H9 (cell line): ENCODE data around the gene CLOCK. TPM values are rescaled to one million over a fixed set of nuclear protein-coding genes. Genes with fewer than 3 reads are reported as not detected.

Experiments
- DNase-seq: peaks from one replicate; pipeline ENCODE4 v3.0.0-alpha.2; 2017
- H2AFZ ChIP-seq: one replicate; pipeline ENCODE4 v1.6.1; 2013; ENCODE audit warnings: mild to moderate bottlenecking, low read length, control low read depth, moderate library complexity
- H2AK5ac ChIP-seq: 2 replicates; pipeline ENCODE4 v1.6.1; 2013; ENCODE audit warnings: low read length, control low read depth, mixed read lengths; ENCODE audit not compliant: insufficient read length
- H2BK120ac ChIP-seq: one replicate; pipeline ENCODE4 v1.6.1; 2013; ENCODE audit warnings: low read depth, mild to moderate bottlenecking, low read length, control low read depth, inconsistent platforms; ENCODE audit not compliant: poor library complexity, severe bottlenecking
- H2BK12ac ChIP-seq: 2 replicates; pipeline ENCODE4 v1.6.1; 2013; ENCODE audit warnings: low read length, control low read depth, mixed read lengths, low read depth; ENCODE audit not compliant: insufficient read length
- H2BK15ac ChIP-seq: 2 replicates; pipeline ENCODE4 v1.6.1; 2013; ENCODE audit warnings: low read depth, low read length, control low read depth
- H2BK20ac ChIP-seq: one replicate; pipeline ENCODE4 v1.6.1; 2013; ENCODE audit warnings: low read depth, mild to moderate bottlenecking, low read length, control low read depth, inconsistent platforms; ENCODE audit not compliant: poor library complexity, severe bottlenecking
- H2BK5ac ChIP-seq: 2 replicates; pipeline ENCODE4 v1.6.1; 2013; ENCODE audit warnings: low read length, control low read depth, mixed read lengths; ENCODE audit not compliant: insufficient read length
- H3K14ac ChIP-seq: 2 replicates; pipeline ENCODE4 v1.6.1; 2013; ENCODE audit warnings: low read length, control low read depth; ENCODE audit not compliant: insufficient read depth
- H3K18ac ChIP-seq: 2 replicates; pipeline ENCODE4 v1.6.1; 2013; ENCODE audit warnings: low read depth, mild to moderate bottlenecking, mixed read lengths, low read length, control low read depth; ENCODE audit not compliant: insufficient read length
- H3K23ac ChIP-seq: 2 replicates; pipeline ENCODE4 v1.6.1; 2013; ENCODE audit warnings: low read length, control low read depth, mixed read lengths, low read depth; ENCODE audit not compliant: insufficient read length
- H3K23me2 ChIP-seq: 2 replicates; pipeline ENCODE4 v1.6.1; 2013; ENCODE audit warnings: low read depth, mild to moderate bottlenecking, mixed read lengths, low read length, control low read depth; ENCODE audit not compliant: insufficient read length, poor library complexity, severe bottlenecking
- H3K27ac ChIP-seq: 2 replicates; pipeline ENCODE4 v1.5.1; 2013; ENCODE audit warnings: low read length, control low read depth, mixed read lengths, low read depth; ENCODE audit not compliant: insufficient read length
- H3K27me3 ChIP-seq: 2 replicates; pipeline ENCODE4 v1.6.1; 2013; ENCODE audit warnings: low read length, control low read depth, inconsistent platforms; ENCODE audit not compliant: insufficient read depth
- H3K4ac ChIP-seq: 2 replicates; pipeline ENCODE4 v1.6.1; 2013; ENCODE audit warnings: low read depth, mild to moderate bottlenecking, control low read depth, inconsistent platforms, low read length, moderate library complexity
- H3K4me1 ChIP-seq: 2 replicates; pipeline ENCODE4 v1.6.1; 2013; ENCODE audit warnings: low read length, control low read depth, inconsistent platforms; ENCODE audit not compliant: insufficient read depth
- H3K4me2 ChIP-seq: 2 replicates; pipeline ENCODE4 v1.6.1; 2013; ENCODE audit warnings: low read length, control low read depth, mixed read lengths; ENCODE audit not compliant: insufficient read length, insufficient read depth
- H3K56ac ChIP-seq: 2 replicates; pipeline ENCODE4 v1.6.1; 2013; ENCODE audit warnings: low read depth, mild to moderate bottlenecking, mixed read lengths, low read length, control low read depth; ENCODE audit not compliant: insufficient read length
- H3K79me1 ChIP-seq: 2 replicates; pipeline ENCODE4 v1.6.1; 2013; ENCODE audit warnings: low read depth, mild to moderate bottlenecking, moderate library complexity, low read length, control low read depth, inconsistent platforms; ENCODE audit not compliant: insufficient read depth, poor library complexity, severe bottlenecking
- H3K79me2 ChIP-seq: 2 replicates; pipeline ENCODE4 v1.6.1; 2013; ENCODE audit warnings: low read length, control low read depth, inconsistent platforms; ENCODE audit not compliant: insufficient read depth
- H3K9ac ChIP-seq: 2 replicates; pipeline ENCODE4 v1.6.1; 2013; ENCODE audit warnings: low read length, control low read depth, mixed read lengths; ENCODE audit not compliant: insufficient read length; ENCODE audit errors: extremely low read depth
- H3K9me3 ChIP-seq: one replicate; pipeline ENCODE4 v1.6.1; 2013; ENCODE audit warnings: low read depth, low read length, inconsistent platforms; ENCODE audit not compliant: control insufficient read depth
- H3T11ph ChIP-seq: one replicate; pipeline ENCODE4 v1.6.1; 2013; ENCODE audit warnings: mild to moderate bottlenecking, low read length, control low read depth, inconsistent platforms
- H4K20me1 ChIP-seq: one replicate; pipeline ENCODE4 v1.6.1; 2013; ENCODE audit not compliant: control insufficient read depth, insufficient read length, insufficient read depth
- H4K5ac ChIP-seq: 2 replicates; pipeline ENCODE4 v1.6.1; 2013; ENCODE audit warnings: low read depth, mild to moderate bottlenecking, mixed read lengths, low read length, control low read depth; ENCODE audit not compliant: insufficient read length
- H4K8ac ChIP-seq: replicated peaks from 2 replicates; pipeline ENCODE4 v1.6.1; 2013; ENCODE audit warnings: low read length, control low read depth, mixed read lengths, low read depth; ENCODE audit not compliant: insufficient read length
- H4K91ac ChIP-seq: 2 replicates; pipeline ENCODE4 v1.6.1; 2013; ENCODE audit warnings: low read depth, mild to moderate bottlenecking, moderate library complexity, mixed read lengths, low read length, control low read depth; ENCODE audit not compliant: insufficient read length
- H3K27ac Mint-ChIP-seq, 3 experiments: 2 replicates in 2 of 3; 3 replicates in 1 of 3; pipeline ENCODE4 v1.8.0; 2020 to 2021; ENCODE audit warnings: mixed read lengths in 3 of 3, mild to moderate bottlenecking in 1 of 3, moderate library complexity in 1 of 3
- H3K27me3 Mint-ChIP-seq: 2 replicates; pipeline ENCODE4 v1.8.0; 2021; ENCODE audit warnings: low read depth, mild to moderate bottlenecking, moderate library complexity, mixed read lengths
- H3K36me3 Mint-ChIP-seq, 3 experiments: 2 replicates in 2 of 3; 3 replicates in 1 of 3; pipeline ENCODE4 v1.8.0; 2020 to 2021; ENCODE audit warnings: low read depth in 3 of 3, mixed read lengths in 3 of 3; ENCODE audit not compliant: insufficient read depth in 1 of 3
- H3K4me1 Mint-ChIP-seq, 2 experiments: 2 replicates each; pipeline ENCODE4 v1.8.0; 2020; ENCODE audit warnings: mixed read lengths in 2 of 2
- H3K4me3 Mint-ChIP-seq, 2 experiments: 2 replicates in 1 of 2; 3 replicates in 1 of 2; pipeline ENCODE4 v1.8.0; 2020 to 2021; ENCODE audit warnings: mild to moderate bottlenecking in 2 of 2, mixed read lengths in 2 of 2, moderate library complexity in 1 of 2
- H3K9me3 Mint-ChIP-seq, 2 experiments: 2 replicates in 1 of 2; 3 replicates in 1 of 2; pipeline ENCODE4 v1.8.0; 2020; ENCODE audit warnings: mild to moderate bottlenecking in 2 of 2, mixed read lengths in 2 of 2, moderate library complexity in 1 of 2
- CTCF ChIP-seq: fragments of 200-600 bp; sonication (generic); conservative IDR thresholded peaks from 3 replicates; pipeline ENCODE4 v1.8.0; 2021; ENCODE audit warnings: antibody characterized with exemption, mild to moderate bottlenecking
- WGBS: extraction: QIAGEN DNeasy Blood & Tissue Kit; methylation state at CpG from one replicate; pipeline ENCODE4 v1.1.7; 2013; ENCODE audit warnings: missing lambda C conversion rate, low lambda C conversion rate, mixed read lengths; ENCODE audit not compliant: insufficient read length; ENCODE audit errors: extremely low coverage; 5-methylcytosine and 5-hydroxymethylcytosine counted together
- total RNA-seq: library from RNA; stranded (reverse); gene quantifications from 2 replicates; pipeline ENCODE4 v1.2.1, GENCODE V29; 2021

The CLOCK gene
- total RNA-seq, 1 experiment from 2014 or later = 16.2 TPM

DNA sequence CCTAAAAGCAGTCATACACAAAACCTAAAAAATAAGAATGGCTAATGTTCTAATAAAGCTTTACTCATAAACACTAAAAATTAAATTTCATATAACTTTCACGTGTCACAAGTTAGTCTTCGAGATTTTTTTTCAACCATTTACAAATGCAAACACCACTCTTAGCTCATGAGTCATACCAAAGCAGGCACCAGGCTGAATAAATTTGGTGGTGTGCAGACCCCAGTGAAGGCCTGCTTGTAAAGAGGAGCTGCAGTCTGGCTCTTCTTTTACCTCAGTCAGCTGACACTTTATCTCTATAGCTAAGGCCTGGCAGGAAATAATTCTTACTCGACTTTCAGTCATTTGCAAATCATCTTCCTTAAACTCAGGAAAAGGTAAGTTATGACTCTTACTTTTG is 37.4 kb downstream of the CLOCK start:
- peaks cover 2% of the 10 kb centered on the region for H3K4me1 ChIP-seq
- H3K27ac ChIP-seq = no peak overlapping the region
- no peak overlapping the region for H4K5ac ChIP-seq
- DNase-seq = no peak
- H3K79me2 ChIP-seq = no peaks in the 10 kb centered on the region
- no peak overlapping the region for H2BK120ac ChIP-seq
- no peak overlapping the region for H3K4ac ChIP-seq
- H3K9me3 ChIP-seq = no peaks in the 10 kb centered on the region
- H2BK15ac ChIP-seq = no peak overlapping the region
- H2BK20ac ChIP-seq = no peak overlapping the region
- H3K4me3 Mint-ChIP-seq = no peak overlapping the region
- H4K91ac ChIP-seq = no peak overlapping the region
- H3K27ac Mint-ChIP-seq = no peak overlapping the region
- H3K79me1 ChIP-seq = no peaks in the 10 kb centered on the region
- H3K27me3 ChIP-seq = no peaks in the 10 kb centered on the region
- no peak overlapping the region for H2BK5ac ChIP-seq
- no peak overlapping the region for H2BK12ac ChIP-seq
- no peaks in the 10 kb centered on the region for H4K20me1 ChIP-seq
- H4K8ac ChIP-seq = no peak overlapping the region
- H3K4me2 ChIP-seq = no peak overlapping the region
- no peak for TF ChIP-seq CTCF
- H2AFZ ChIP-seq = no peak overlapping the region
- H3K9ac ChIP-seq = no peak overlapping the region
- H3K23ac ChIP-seq = no peak overlapping the region
- no peak overlapping the region for H3K14ac ChIP-seq
- no peaks in the 10 kb centered on the region for H3K23me2 ChIP-seq
- H3K4me1 Mint-ChIP-seq = peaks cover 5 to 6% of the 10 kb centered on the region in 2 experiments
- H3K36me3 Mint-ChIP-seq = peaks cover 4 to 11% (median 5%) of the 10 kb centered on the region in 3 experiments; a peak in 6 of 7 replicates
- H3K56ac ChIP-seq = no peak overlapping the region
- no peaks in the 10 kb centered on the region for H3K27me3 Mint-ChIP-seq
- H3K18ac ChIP-seq = no peak overlapping the region
- H3T11ph ChIP-seq = no peak overlapping the region
- WGBS = 100% methylated on average over 2 of the region's 3 CpGs
- H3K9me3 Mint-ChIP-seq = no peaks in the 10 kb centered on the region
- H2AK5ac ChIP-seq = no peak overlapping the region
